ENCODE results near the gene MCM10.

GRCh38 chr10:13218878-13219277, 57.5 kb downstream of the MCM10 start:
- no peak for TF ChIP-seq EZH2 (IDR thresholded peaks at IDR 0.05; ENCODE audit: low read depth, unreplicated experiment)
- no peak for TF ChIP-seq CREB1 (CRISPR knock-in tag; IDR thresholded peaks at IDR 0.05; ENCODE audit: low read depth)
- TF ChIP-seq JUNB (IDR thresholded peaks at IDR 0.05; ENCODE audit: unreplicated experiment), result no peak

Data from GM23338 (cell line).